HUDEP-2 (cell line): Measurements from ENCODE around the gene ATXN10.

Source experiments
- DNase-seq, 76 experiments: peaks; one replicate each; lab custom pipeline; 2025; ENCODE audit not compliant: unreplicated experiment in 76 of 76; lab: John Stamatoyannopoulos, UW

ATXN10 gene

GRCh38 chr22:45744442-45744841 is 72.8 kb downstream of the ATXN10 start:
- no peak for DNase-seq

GRCh38 chr22:45750626-45751025 is 79.0 kb downstream of the ATXN10 start:
- no peak for DNase-seq

GRCh38 chr22:45752036-45752435 is 80.4 kb downstream of the ATXN10 start:
- DNase-seq, result no peak

- DNase-seq, result no peak
Measured at GRCh38 chr22:45754822-45755221, 83.2 kb downstream of the ATXN10 start.

GRCh38 chr22:45756558-45756957 is 84.9 kb downstream of the ATXN10 start:
- DNase-seq, result no peak

- no peak for DNase-seq
Measured at GRCh38 chr22:45757068-45757467, 85.4 kb downstream of the ATXN10 start.

GRCh38 chr22:45757936-45758335 is 86.3 kb downstream of the ATXN10 start:
- no peak for DNase-seq

- DNase-seq, result no peak
Measured at GRCh38 chr22:45758603-45759002, 87.0 kb downstream of the ATXN10 start.

- DNase-seq, result no peak
Measured at GRCh38 chr22:45760682-45761081, 89.0 kb downstream of the ATXN10 start.

GRCh38 chr22:45762545-45763235 is 91.1 kb downstream of the ATXN10 start:
- DNase-seq, result no peak

- DNase-seq, result no peak
Measured at GRCh38 chr22:45763236-45763624, 91.6 kb downstream of the ATXN10 start.

GRCh38 chr22:45768490-45768889 is 96.9 kb downstream of the ATXN10 start:
- DNase-seq, result no peak

GRCh38 chr22:45769569-45770210 is 98.1 kb downstream of the ATXN10 start:
- DNase-seq, result no peak

GRCh38 chr22:45770506-45770905 is 98.9 kb downstream of the ATXN10 start:
- DNase-seq, result no peak

- no peak for DNase-seq
Measured at GRCh38 chr22:45771057-45771456, 99.4 kb downstream of the ATXN10 start.

GRCh38 chr22:45771711-45772110 is 100.1 kb downstream of the ATXN10 start:
- DNase-seq, result no peak

- no peak for DNase-seq
Measured at GRCh38 chr22:45772743-45773142, 101.1 kb downstream of the ATXN10 start.

- DNase-seq, result no peak
Measured at GRCh38 chr22:45774001-45774670, 102.5 kb downstream of the ATXN10 start.

- DNase-seq, result no peak
Measured at GRCh38 chr22:45775062-45775461, 103.4 kb downstream of the ATXN10 start.

- DNase-seq, result no peak
Measured at GRCh38 chr22:45775569-45776312, 104.1 kb downstream of the ATXN10 start.

- DNase-seq, result no peak
Measured at GRCh38 chr22:45776313-45776585, 104.6 kb downstream of the ATXN10 start.
